ENCODE results near the gene BRCA2.

Gene BRCA2

GRCh38 chr13:32310134-32310706, 5.1 kb upstream of the BRCA2 start:
- peak overlapping the region; percentile 50 for H3K9ac ChIP-seq (ENCODE audit: insufficient read length, low read depth)

GRCh38 chr13:32311188-32311897, 4.0 kb upstream of the BRCA2 start:
- TF ChIP-seq ZNF274 (IDR thresholded peaks at IDR 0.05; ENCODE audit: low read depth, low read length): no peak
- TF ChIP-seq SUZ12 (IDR thresholded peaks at IDR 0.05; ENCODE audit: extremely low read depth, insufficient read depth, insufficient read length): no peak
- DNase-seq (ENCODE audit: low read depth, low spot score): no peak
- no peaks in the 10 kb centered on the region for H3K9me3 ChIP-seq (ENCODE audit: insufficient read depth, low read length)
- no peak overlapping the region for H3K9ac ChIP-seq (ENCODE audit: insufficient read length, low read depth)
- H3K4me1 ChIP-seq (ENCODE audit: insufficient read depth, insufficient read length): no peaks in the 10 kb centered on the region
- H3K36me3 ChIP-seq (ENCODE audit: insufficient read depth, insufficient read length, low read length): no peaks in the 10 kb centered on the region
- no peak overlapping the region for H3K4me3 ChIP-seq (ENCODE audit: insufficient read length, low read depth)
- no peaks in the 10 kb centered on the region for H3K27me3 ChIP-seq (ENCODE audit: insufficient read depth, insufficient read length)

More at GRCh38 chr13:32310134-32310706, 5.1 kb upstream of the BRCA2 start:
- DNase-seq (ENCODE audit: low read depth, low spot score): no peak
- Histone ChIP-seq H3K4me1 (ENCODE audit: insufficient read depth, insufficient read length) (no peaks in the 10 kb centered on the region), H3K4me3 (ENCODE audit: insufficient read length, low read depth) (no peak overlapping the region), H3K36me3 (ENCODE audit: insufficient read depth, insufficient read length, low read length) (no peaks in the 10 kb centered on the region), H3K9me3 (ENCODE audit: insufficient read depth, low read length) (no peaks in the 10 kb centered on the region), H3K27me3 (ENCODE audit: insufficient read depth, insufficient read length) (no peaks in the 10 kb centered on the region)
- TF ChIP-seq ZNF274 (IDR thresholded peaks at IDR 0.05; ENCODE audit: low read depth, low read length) (no peak), SUZ12 (IDR thresholded peaks at IDR 0.05; ENCODE audit: extremely low read depth, insufficient read depth, insufficient read length) (no peak), YY1 (IDR thresholded peaks at IDR 0.05; ENCODE audit: insufficient read depth, insufficient read length) (no peak)

GRCh38 chr13:32314271-32315237, 754 bp upstream of the BRCA2 start:
- Histone ChIP-seq H3K4me1 (ENCODE audit: insufficient read depth, insufficient read length) (no peaks in the 10 kb centered on the region), H3K36me3 (ENCODE audit: insufficient read depth, insufficient read length, low read length) (peaks cover 14% of the 10 kb centered on the region), H3K27me3 (ENCODE audit: insufficient read depth, insufficient read length) (no peaks in the 10 kb centered on the region), H3K4me3 (ENCODE audit: insufficient read length, low read depth) (peak overlapping the region; percentile 63), H3K9ac (ENCODE audit: insufficient read length, low read depth) (peak overlapping the region; percentile 87), H3K9me3 (ENCODE audit: insufficient read depth, low read length) (no peaks in the 10 kb centered on the region)
- TF ChIP-seq YY1 (IDR thresholded peaks at IDR 0.05; ENCODE audit: insufficient read depth, insufficient read length) (no peak), SUZ12 (IDR thresholded peaks at IDR 0.05; ENCODE audit: extremely low read depth, insufficient read depth, insufficient read length) (no peak), ZNF274 (IDR thresholded peaks at IDR 0.05; ENCODE audit: low read depth, low read length) (no peak)
- no peak for DNase-seq (ENCODE audit: low read depth, low spot score)

- DNase-seq (ENCODE audit: low read depth, low spot score): no peak
- Histone ChIP-seq H3K9me3 (ENCODE audit: insufficient read depth, low read length) (no peaks in the 10 kb centered on the region), H3K4me3 (ENCODE audit: insufficient read length, low read depth) (peak overlapping the region; percentile 63), H3K27me3 (ENCODE audit: insufficient read depth, insufficient read length) (no peaks in the 10 kb centered on the region), H3K9ac (ENCODE audit: insufficient read length, low read depth) (peak overlapping the region; percentile 82), H3K4me1 (ENCODE audit: insufficient read depth, insufficient read length) (no peaks in the 10 kb centered on the region), H3K36me3 (ENCODE audit: insufficient read depth, insufficient read length, low read length) (peaks cover 24% of the 10 kb centered on the region)
- TF ChIP-seq SUZ12 (IDR thresholded peaks at IDR 0.05; ENCODE audit: extremely low read depth, insufficient read depth, insufficient read length) (no peak), YY1 (IDR thresholded peaks at IDR 0.05; ENCODE audit: insufficient read depth, insufficient read length) (no peak), ZNF274 (IDR thresholded peaks at IDR 0.05; ENCODE audit: low read depth, low read length) (no peak)
Measured at GRCh38 chr13:32316028-32316339, 676 bp downstream of the BRCA2 start.

GRCh38 chr13:32316501-32316900, 1.2 kb downstream of the BRCA2 start:
- Histone ChIP-seq H3K27me3 (ENCODE audit: insufficient read depth, insufficient read length) (no peaks in the 10 kb centered on the region), H3K4me3 (ENCODE audit: insufficient read length, low read depth) (no peak overlapping the region), H3K4me1 (ENCODE audit: insufficient read depth, insufficient read length) (no peaks in the 10 kb centered on the region), H3K9ac (ENCODE audit: insufficient read length, low read depth) (peak overlapping the region; percentile 82), H3K9me3 (ENCODE audit: insufficient read depth, low read length) (no peaks in the 10 kb centered on the region), H3K36me3 (ENCODE audit: insufficient read depth, insufficient read length, low read length) (peaks cover 27% of the 10 kb centered on the region)
- DNase-seq (ENCODE audit: low read depth, low spot score): no peak
- TF ChIP-seq YY1 (IDR thresholded peaks at IDR 0.05; ENCODE audit: insufficient read depth, insufficient read length) (no peak), ZNF274 (IDR thresholded peaks at IDR 0.05; ENCODE audit: low read depth, low read length) (no peak), SUZ12 (IDR thresholded peaks at IDR 0.05; ENCODE audit: extremely low read depth, insufficient read depth, insufficient read length) (no peak)

- Histone ChIP-seq H3K36me3 (ENCODE audit: insufficient read depth, insufficient read length, low read length) (peaks cover 30% of the 10 kb centered on the region), H3K27me3 (ENCODE audit: insufficient read depth, insufficient read length) (no peaks in the 10 kb centered on the region), H3K4me1 (ENCODE audit: insufficient read depth, insufficient read length) (no peaks in the 10 kb centered on the region), H3K4me3 (ENCODE audit: insufficient read length, low read depth) (no peak overlapping the region), H3K9me3 (ENCODE audit: insufficient read depth, low read length) (no peaks in the 10 kb centered on the region), H3K9ac (ENCODE audit: insufficient read length, low read depth) (no peak overlapping the region)
- DNase-seq (ENCODE audit: low read depth, low spot score): no peak
- TF ChIP-seq ZNF274 (IDR thresholded peaks at IDR 0.05; ENCODE audit: low read depth, low read length) (no peak), SUZ12 (IDR thresholded peaks at IDR 0.05; ENCODE audit: extremely low read depth, insufficient read depth, insufficient read length) (no peak), YY1 (IDR thresholded peaks at IDR 0.05; ENCODE audit: insufficient read depth, insufficient read length) (no peak)
Measured at GRCh38 chr13:32317716-32318465, 2.6 kb downstream of the BRCA2 start.
